Measurements from ENCODE around the gene ST3GAL4. TPM values are rescaled to one million over a fixed set of nuclear protein-coding genes. Genes with fewer than 3 reads are reported as not detected.

The ST3GAL4 gene
- total and polyA plus RNA-seq, 7 experiments from 2014 or later = 2.7 to 13.4 (median 4.1) TPM

DNA sequence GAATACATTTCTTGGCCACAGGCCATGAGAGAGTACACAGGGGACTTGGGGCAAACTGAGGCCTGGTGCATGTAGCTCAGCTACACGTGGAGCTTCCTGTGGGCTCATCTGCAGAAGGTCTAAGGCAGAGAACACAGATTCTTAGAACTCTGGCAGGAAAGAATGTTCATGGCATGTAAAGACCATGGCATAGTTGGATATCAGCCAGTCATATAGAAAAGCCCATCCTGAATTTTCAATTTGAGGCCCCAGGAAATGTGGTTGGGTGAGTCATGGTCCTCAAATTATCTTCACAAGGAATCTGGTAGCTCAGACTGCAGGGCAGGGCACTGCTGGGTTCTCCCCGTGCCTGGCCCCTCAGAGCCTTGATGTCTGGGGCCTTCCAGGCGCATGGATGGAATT, 13.7 kb upstream of the ST3GAL4 start:
- Mint-ChIP-seq H3K27ac (peak overlapping the region in 3 of 9 donors; percentile 15 to 58 (median 47)), H3K9me3 (peaks cover 0 to 1% (median 0%) of the 10 kb centered on the region in 11 donors), H3K4me3 (no peak overlapping the region), H3K36me3 (peaks cover 0 to 56% (median 17%) of the 10 kb centered on the region in 5 donors), H3K27me3 (no peaks in the 10 kb centered on the region), H3K4me1 (peaks cover 0 to 26% (median 0%) of the 10 kb centered on the region in 7 donors)
- no peak for DNase-seq
- no peak for ATAC-seq
- intact Hi-C loops (cut with micrococcal nuclease) = no loop called here
- no peaks in the 10 kb centered on the region for H3K4me1 ChIP-seq (ENCODE audit: control insufficient read depth in 2 of 2, insufficient read depth in 2 of 2, low read length in 2 of 2)
- no peaks in the 10 kb centered on the region for H3K27me3 ChIP-seq (ENCODE audit: control insufficient read depth in 2 of 2, insufficient read depth in 2 of 2, low read length in 2 of 2)
- peaks cover 0 to 85% (median 10%) of the 10 kb centered on the region in 3 experiments for H3K36me3 ChIP-seq (ENCODE audit: control insufficient read depth in 2 of 3, insufficient read depth in 3 of 3, low read length in 3 of 3)
- ChIA-PET POLR2A (no interaction called here), CTCF (no interaction called here)
- no peak overlapping the region for H3K27ac ChIP-seq (ENCODE audit: low read depth, low read length)
- no peak overlapping the region for H3K4me3 ChIP-seq (ENCODE audit: low read length)
- no peaks in the 10 kb centered on the region for H3K9me3 ChIP-seq (ENCODE audit: control insufficient read depth in 2 of 3, low read length in 3 of 3)

DNA sequence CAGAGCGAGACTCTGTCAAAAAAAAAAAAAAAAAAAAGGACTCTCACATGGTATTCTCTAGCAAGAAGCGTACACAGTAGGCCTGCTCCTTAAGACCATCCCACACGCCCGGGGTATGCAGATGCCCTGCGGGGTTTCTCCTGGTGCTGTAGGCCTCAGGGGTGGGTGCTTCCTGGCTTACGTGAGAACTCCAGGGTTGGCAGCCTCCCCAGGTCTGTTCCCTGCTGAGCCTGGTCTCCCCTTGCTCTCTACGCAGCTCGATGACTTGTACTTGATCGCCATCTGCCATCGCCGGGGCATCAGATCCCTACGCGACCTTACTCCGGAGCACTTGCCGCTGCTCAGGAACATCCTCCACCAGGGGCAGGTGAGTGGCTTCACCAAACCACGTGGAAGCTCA, 12.4 kb upstream of the ST3GAL4 start:
- Histone ChIP-seq H3K4me3 (ENCODE audit: low read length) (no peak overlapping the region), H3K9me3 (ENCODE audit: control insufficient read depth in 2 of 3, low read length in 3 of 3) (no peaks in the 10 kb centered on the region), H3K4me1 (ENCODE audit: control insufficient read depth in 2 of 2, insufficient read depth in 2 of 2, low read length in 2 of 2) (no peaks in the 10 kb centered on the region), H3K27ac (ENCODE audit: low read depth, low read length) (no peak overlapping the region), H3K36me3 (ENCODE audit: control insufficient read depth in 2 of 3, insufficient read depth in 3 of 3, low read length in 3 of 3) (peaks cover 0 to 75% (median 0%) of the 10 kb centered on the region in 3 experiments), H3K27me3 (ENCODE audit: control insufficient read depth in 2 of 2, insufficient read depth in 2 of 2, low read length in 2 of 2) (no peaks in the 10 kb centered on the region)
- Mint-ChIP-seq H3K9me3 (peaks cover 0 to 1% (median 0%) of the 10 kb centered on the region in 11 donors), H3K4me1 (peaks cover 0 to 25% (median 0%) of the 10 kb centered on the region in 7 donors), H3K27me3 (no peaks in the 10 kb centered on the region), H3K27ac (no peak overlapping the region), H3K36me3 (peaks cover 0 to 50% (median 17%) of the 10 kb centered on the region in 5 donors), H3K4me3 (no peak overlapping the region)
- DNase-seq (no peak), ATAC-seq (no peak)
- intact Hi-C loops (cut with micrococcal nuclease) = no loop called here
- ChIA-PET POLR2A (interaction anchor here (1.2 kb wide), 1 partner anchor 25 kb away, joined by 3 read pairs; no protein-coding TSS in a partner anchor), CTCF (no interaction called here)

DNA sequence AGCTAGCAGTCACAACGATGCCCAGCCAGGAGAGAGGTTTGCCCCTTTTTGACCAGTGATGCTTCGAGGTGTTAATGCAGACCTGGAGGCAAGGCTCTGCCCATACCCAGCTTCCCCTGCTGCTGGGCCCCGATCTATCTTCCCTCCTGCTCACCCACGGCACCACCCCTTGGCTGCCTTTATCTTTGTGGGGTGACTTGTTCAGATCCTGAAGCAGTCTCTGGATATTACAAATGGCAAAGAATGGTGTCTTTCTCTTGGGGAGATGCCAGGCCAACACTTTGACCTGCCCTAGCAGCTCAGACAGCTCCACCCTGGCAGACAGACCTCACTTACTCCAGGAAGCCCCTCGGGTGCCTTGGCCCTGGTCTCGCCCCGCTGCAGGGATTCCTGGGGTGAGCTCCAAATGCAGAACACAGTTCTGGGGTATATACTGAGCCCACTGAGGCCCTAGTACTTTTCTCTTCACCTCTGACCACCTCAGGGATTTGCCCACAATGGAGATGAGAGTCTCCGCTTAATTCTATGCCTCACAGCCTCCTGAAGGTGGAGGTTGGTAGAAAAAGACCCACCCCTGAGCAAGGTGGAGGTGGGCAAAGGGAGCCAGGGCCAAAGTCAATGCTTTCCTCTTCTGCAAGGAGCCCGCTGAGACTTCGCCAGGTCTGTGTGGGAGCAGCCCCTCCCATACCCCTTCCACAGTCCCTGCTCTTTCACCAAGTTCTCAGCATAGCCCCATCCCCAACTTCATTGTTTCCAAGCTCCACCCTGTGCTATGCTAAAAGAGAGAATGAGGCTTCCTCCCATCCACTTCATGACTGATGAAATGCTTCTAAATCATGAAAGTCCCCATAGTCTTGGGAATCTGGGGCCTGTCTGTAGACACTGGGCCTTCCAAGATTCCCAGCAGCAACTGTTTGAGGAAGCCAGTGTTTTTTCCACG, 11.1 kb upstream of the ST3GAL4 start:
- ChIA-PET CTCF (no interaction called here), POLR2A (no interaction called here)
- peaks cover 0 to 38% (median 10%) of the 10 kb centered on the region in 7 donors for H3K4me1 Mint-ChIP-seq
- H3K4me3 Mint-ChIP-seq = no peak overlapping the region
- Histone ChIP-seq H3K27me3 (ENCODE audit: control insufficient read depth in 2 of 2, insufficient read depth in 2 of 2, low read length in 2 of 2) (no peaks in the 10 kb centered on the region), H3K9me3 (ENCODE audit: control insufficient read depth in 2 of 3, low read length in 3 of 3) (no peaks in the 10 kb centered on the region), H3K27ac (ENCODE audit: low read depth, low read length) (no peak overlapping the region), H3K4me3 (ENCODE audit: low read length) (no peak overlapping the region), H3K4me1 (ENCODE audit: control insufficient read depth in 2 of 2, insufficient read depth in 2 of 2, low read length in 2 of 2) (no peaks in the 10 kb centered on the region), H3K36me3 (ENCODE audit: control insufficient read depth in 2 of 3, insufficient read depth in 3 of 3, low read length in 3 of 3) (peaks cover 0 to 69% (median 0%) of the 10 kb centered on the region in 3 experiments)
- peaks cover 0 to 42% (median 17%) of the 10 kb centered on the region in 5 donors for H3K36me3 Mint-ChIP-seq
- peak overlapping the region in 3 of 9 donors; percentile 18 to 77 (median 34) for H3K27ac Mint-ChIP-seq
- intact Hi-C loops (cut with micrococcal nuclease) = no loop called here
- no peaks in the 10 kb centered on the region for H3K27me3 Mint-ChIP-seq
- H3K9me3 Mint-ChIP-seq = peaks cover 0 to 1% (median 0%) of the 10 kb centered on the region in 11 donors
- no peak for ATAC-seq
- no peak for DNase-seq

DNA sequence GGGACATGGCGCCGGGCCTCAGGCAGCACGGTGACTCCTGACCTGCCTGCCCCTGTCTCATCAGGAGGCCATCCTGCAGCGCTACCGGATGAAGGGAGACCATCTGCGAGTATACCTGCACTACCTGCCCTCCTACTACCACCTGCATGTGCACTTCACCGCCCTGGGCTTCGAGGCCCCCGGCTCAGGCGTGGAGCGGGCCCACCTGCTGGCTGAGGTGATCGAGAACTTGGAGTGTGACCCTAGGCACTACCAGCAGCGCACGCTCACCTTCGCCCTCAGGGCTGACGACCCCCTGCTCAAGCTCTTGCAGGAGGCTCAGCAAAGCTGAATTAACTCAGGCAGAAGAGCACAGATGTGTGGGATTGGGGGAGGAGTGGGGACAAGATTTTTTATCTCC, 10.2 kb upstream of the ST3GAL4 start:
- Mint-ChIP-seq H3K36me3 (peaks cover 0 to 38% (median 17%) of the 10 kb centered on the region in 5 donors), H3K4me3 (no peak overlapping the region)
- POLR2A ChIA-PET = no interaction called here

GRCh38 chr11:126345759-126346585, 9.5 kb upstream of the ST3GAL4 start:
- Mint-ChIP-seq H3K27me3 (no peaks in the 10 kb centered on the region), H3K4me3 (peak overlapping the region in 1 of 10 donors; percentile 30), H3K27ac (peak overlapping the region in 7 of 9 donors; percentile 23 to 85 (median 68)), H3K36me3 (peaks cover 0 to 36% (median 17%) of the 10 kb centered on the region in 5 donors), H3K4me1 (peaks cover 0 to 43% (median 10%) of the 10 kb centered on the region in 7 donors), H3K9me3 (peaks cover 0 to 4% (median 0%) of the 10 kb centered on the region in 11 donors)
- ATAC-seq = peak; percentile 83
- Histone ChIP-seq H3K36me3 (ENCODE audit: control insufficient read depth in 2 of 3, insufficient read depth in 3 of 3, low read length in 3 of 3) (peaks cover 0 to 57% (median 0%) of the 10 kb centered on the region in 3 experiments), H3K27ac (ENCODE audit: low read depth, low read length) (no peak overlapping the region), H3K4me3 (ENCODE audit: low read length) (no peak overlapping the region), H3K4me1 (ENCODE audit: control insufficient read depth in 2 of 2, insufficient read depth in 2 of 2, low read length in 2 of 2) (no peaks in the 10 kb centered on the region), H3K9me3 (ENCODE audit: control insufficient read depth in 2 of 3, low read length in 3 of 3) (no peaks in the 10 kb centered on the region), H3K27me3 (ENCODE audit: control insufficient read depth in 2 of 2, insufficient read depth in 2 of 2, low read length in 2 of 2) (no peaks in the 10 kb centered on the region)
- CTCF ChIA-PET = no interaction called here
- intact Hi-C loops (cut with micrococcal nuclease) = no loop called here
- POLR2A ChIA-PET = no interaction called here
- DNase-seq = no peak

More for the DNA sequence above, 10.2 kb upstream of the ST3GAL4 start:
- H3K4me1 Mint-ChIP-seq = peaks cover 0 to 38% (median 10%) of the 10 kb centered on the region in 7 donors
- intact Hi-C loops (cut with micrococcal nuclease) = no loop called here
- peaks cover 0 to 1% (median 0%) of the 10 kb centered on the region in 11 donors for H3K9me3 Mint-ChIP-seq
- no peaks in the 10 kb centered on the region for H3K9me3 ChIP-seq (ENCODE audit: control insufficient read depth in 2 of 3, low read length in 3 of 3)
- no peaks in the 10 kb centered on the region for H3K27me3 Mint-ChIP-seq
- H3K4me3 ChIP-seq (ENCODE audit: low read length) = no peak overlapping the region
- H3K36me3 ChIP-seq (ENCODE audit: control insufficient read depth in 2 of 3, insufficient read depth in 3 of 3, low read length in 3 of 3) = peaks cover 0 to 63% (median 0%) of the 10 kb centered on the region in 3 experiments
- peak overlapping the region in 1 of 9 donors; percentile 13 for H3K27ac Mint-ChIP-seq
- no peaks in the 10 kb centered on the region for H3K4me1 ChIP-seq (ENCODE audit: control insufficient read depth in 2 of 2, insufficient read depth in 2 of 2, low read length in 2 of 2)
- ATAC-seq (no peak), DNase-seq (no peak)
- CTCF ChIA-PET = no interaction called here
- no peak overlapping the region for H3K27ac ChIP-seq (ENCODE audit: low read depth, low read length)
- no peaks in the 10 kb centered on the region for H3K27me3 ChIP-seq (ENCODE audit: control insufficient read depth in 2 of 2, insufficient read depth in 2 of 2, low read length in 2 of 2)

GRCh38 chr11:126346586-126346940, 8.9 kb upstream of the ST3GAL4 start:
- Histone ChIP-seq H3K4me3 (ENCODE audit: low read length) (no peak overlapping the region), H3K36me3 (ENCODE audit: control insufficient read depth in 2 of 3, insufficient read depth in 3 of 3, low read length in 3 of 3) (peaks cover 0 to 52% (median 0%) of the 10 kb centered on the region in 3 experiments), H3K27ac (ENCODE audit: low read depth, low read length) (no peak overlapping the region), H3K27me3 (ENCODE audit: control insufficient read depth in 2 of 2, insufficient read depth in 2 of 2, low read length in 2 of 2) (no peaks in the 10 kb centered on the region), H3K4me1 (ENCODE audit: control insufficient read depth in 2 of 2, insufficient read depth in 2 of 2, low read length in 2 of 2) (no peaks in the 10 kb centered on the region), H3K9me3 (ENCODE audit: control insufficient read depth in 2 of 3, low read length in 3 of 3) (no peaks in the 10 kb centered on the region)
- ChIA-PET POLR2A (no interaction called here), CTCF (no interaction called here)
- Mint-ChIP-seq H3K27ac (peak overlapping the region in 6 of 9 donors; percentile 31 to 85 (median 70)), H3K36me3 (peaks cover 0 to 30% (median 13%) of the 10 kb centered on the region in 5 donors), H3K4me1 (peaks cover 0 to 42% (median 10%) of the 10 kb centered on the region in 7 donors), H3K4me3 (peak overlapping the region in 1 of 10 donors; percentile 30), H3K9me3 (peaks cover 0 to 4% (median 0%) of the 10 kb centered on the region in 11 donors), H3K27me3 (no peaks in the 10 kb centered on the region)
- intact Hi-C loops (cut with micrococcal nuclease) = no loop called here
- DNase-seq (no peak), ATAC-seq (no peak)
